ENCODE results near the gene ABCA4. TPM values are rescaled to one million over a fixed set of nuclear protein-coding genes. Genes with fewer than 3 reads are reported as not detected.

The ABCA4 gene
- total RNA-seq, 2 experiments from 2014 or later = not detected

DNA sequence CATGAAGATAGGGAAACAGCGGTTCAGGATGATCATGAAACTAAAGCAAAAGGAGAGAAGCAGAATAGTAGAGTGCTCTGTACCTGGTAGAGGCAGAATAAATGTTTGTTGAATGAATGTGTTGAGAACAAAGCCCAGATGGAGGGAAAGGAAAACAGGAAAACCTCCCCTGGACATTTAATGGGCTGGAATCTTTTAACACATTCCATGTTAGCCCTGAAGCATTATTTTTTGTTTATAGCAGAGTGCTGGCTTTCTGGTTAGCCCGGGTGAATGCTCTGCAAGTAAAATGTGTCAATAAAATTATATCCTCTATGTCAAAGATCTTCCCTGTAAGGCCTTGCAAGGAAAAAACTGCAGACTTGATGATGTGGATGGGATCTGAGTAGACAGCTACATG, 60.2 kb downstream of the ABCA4 start:
- ChIA-PET CTCF (interaction anchor here (1.9 kb wide), 1 partner anchor 269 kb away, joined by 5 read pairs; no protein-coding TSS in a partner anchor), POLR2A (no interaction called here)

DNA sequence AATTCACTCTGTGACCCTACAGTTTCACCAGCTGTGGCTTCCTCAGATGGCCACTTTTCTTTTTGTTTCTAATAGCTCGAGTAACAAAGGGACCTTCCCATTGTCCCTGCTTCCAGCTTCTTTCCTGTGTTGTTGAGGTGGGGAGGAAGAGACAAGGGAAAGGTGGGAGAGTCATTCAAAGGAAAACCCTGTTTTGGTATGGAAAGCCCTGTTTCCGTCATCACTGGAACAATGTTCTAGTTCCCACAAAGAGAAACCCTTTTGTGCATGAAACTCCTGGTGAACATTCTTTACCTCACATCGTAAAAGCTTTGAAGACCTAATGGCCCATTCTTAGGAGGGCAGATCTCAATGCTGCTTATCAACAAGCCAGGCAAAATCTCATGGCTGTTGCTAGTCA, 62.2 kb downstream of the ABCA4 start:
- ChIA-PET POLR2A (no interaction called here), CTCF (no interaction called here)

GRCh38 chr1:94056996-94057395, 64.0 kb downstream of the ABCA4 start:
- POLR2A ChIA-PET = no interaction called here
- CTCF ChIA-PET = no interaction called here

- CTCF ChIA-PET = no interaction called here
- POLR2A ChIA-PET = no interaction called here
These were observed 64.8 kb downstream of the ABCA4 start for GRCh38 chr1:94056171-94056570.

DNA sequence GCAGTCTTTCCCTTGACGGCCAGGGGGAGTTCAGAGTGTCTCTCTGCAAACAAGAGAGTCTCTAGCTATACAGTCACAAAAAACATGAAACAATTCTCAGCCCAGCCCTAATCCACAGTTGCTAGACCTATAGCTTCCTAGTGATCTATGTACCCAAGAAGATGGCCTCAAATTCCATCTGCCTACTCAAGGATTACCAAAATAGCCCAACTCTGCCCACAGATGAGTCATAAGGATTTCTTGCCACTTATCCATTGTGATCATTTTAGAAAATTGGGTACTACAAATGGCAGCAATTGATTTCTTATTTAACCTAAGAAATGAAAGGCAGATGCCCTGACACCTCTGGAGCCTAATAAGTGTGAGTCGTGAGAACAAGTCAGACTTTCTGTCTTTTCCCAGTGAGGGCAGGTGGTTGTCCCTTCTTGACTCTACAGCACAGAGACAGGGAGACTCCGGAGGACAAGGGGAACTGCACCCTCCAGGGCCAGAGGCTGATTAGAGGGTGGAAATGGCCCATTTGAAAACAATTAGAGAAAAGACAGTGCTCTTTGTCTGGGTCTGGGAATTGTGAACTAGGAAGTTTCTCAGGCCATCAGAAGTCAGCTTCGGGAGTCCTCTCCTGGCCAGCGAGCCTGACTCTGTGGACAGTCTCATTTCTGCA, 65.4 kb downstream of the ABCA4 start:
- POLR2A ChIA-PET = no interaction called here
- CTCF ChIA-PET = interaction anchor here (2.0 kb wide), 1 partner anchor 16 kb away, joined by 4 read pairs; no protein-coding TSS in a partner anchor

GRCh38 chr1:94050675-94051074, 70.3 kb downstream of the ABCA4 start:
- ChIA-PET CTCF (no interaction called here), POLR2A (no interaction called here)

DNA sequence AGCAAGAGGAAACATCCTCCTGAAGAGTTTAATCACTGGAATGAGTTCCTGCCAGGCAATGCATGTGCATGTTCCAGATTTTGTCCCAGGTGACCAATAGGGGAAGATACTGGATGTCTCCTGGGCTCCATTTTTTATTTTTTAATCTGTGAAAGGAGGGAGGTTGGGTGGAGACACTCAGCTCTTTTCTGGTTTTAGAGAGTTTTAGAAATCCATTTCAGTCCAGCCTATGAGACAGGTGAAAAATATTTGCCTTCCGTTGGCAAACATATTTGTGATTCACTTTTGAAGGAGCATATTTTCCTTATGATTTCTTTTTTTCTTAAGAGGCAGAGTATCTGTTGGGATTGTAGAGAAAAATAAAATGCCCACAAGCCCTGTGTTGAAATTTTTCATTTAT, 70.7 kb downstream of the ABCA4 start:
- ChIA-PET CTCF (no interaction called here), POLR2A (no interaction called here)

DNA sequence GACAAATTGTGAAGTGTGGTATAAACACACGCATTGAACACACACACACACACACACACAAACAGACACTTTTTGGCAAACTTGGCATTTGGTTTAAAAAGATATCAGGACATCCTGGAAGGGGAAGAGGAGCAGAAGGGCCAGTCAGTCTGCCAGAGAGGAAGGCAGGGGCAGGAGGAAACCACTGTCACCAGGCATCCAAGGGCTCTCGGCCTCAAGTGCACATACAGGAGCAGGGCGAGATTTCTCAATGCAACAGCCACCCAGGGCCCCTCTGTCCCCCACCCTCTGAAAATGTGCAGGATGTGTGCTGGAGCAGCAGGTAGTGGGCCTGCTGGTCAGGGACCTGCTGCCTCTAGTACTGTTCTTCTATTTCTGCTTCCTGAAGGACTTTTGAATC, 71.2 kb downstream of the ABCA4 start:
- POLR2A ChIA-PET = no interaction called here
- CTCF ChIA-PET = no interaction called here

- POLR2A ChIA-PET = no interaction called here
- CTCF ChIA-PET = no interaction called here
These were observed 72.4 kb downstream of the ABCA4 start for GRCh38 chr1:94048413-94049164.

- CTCF ChIA-PET = no interaction called here
- POLR2A ChIA-PET = no interaction called here
These were observed 73.0 kb downstream of the ABCA4 start for GRCh38 chr1:94047949-94048348.

- ChIA-PET POLR2A (no interaction called here), CTCF (interaction anchor here (0.6 to 2.1 kb wide), 7 partner anchors 9 to 298 kb away, joined by 3 to 6 read pairs (median 3); no protein-coding TSS in a partner anchor)
These were observed 75.4 kb downstream of the ABCA4 start for GRCh38 chr1:94045465-94046056.

DNA sequence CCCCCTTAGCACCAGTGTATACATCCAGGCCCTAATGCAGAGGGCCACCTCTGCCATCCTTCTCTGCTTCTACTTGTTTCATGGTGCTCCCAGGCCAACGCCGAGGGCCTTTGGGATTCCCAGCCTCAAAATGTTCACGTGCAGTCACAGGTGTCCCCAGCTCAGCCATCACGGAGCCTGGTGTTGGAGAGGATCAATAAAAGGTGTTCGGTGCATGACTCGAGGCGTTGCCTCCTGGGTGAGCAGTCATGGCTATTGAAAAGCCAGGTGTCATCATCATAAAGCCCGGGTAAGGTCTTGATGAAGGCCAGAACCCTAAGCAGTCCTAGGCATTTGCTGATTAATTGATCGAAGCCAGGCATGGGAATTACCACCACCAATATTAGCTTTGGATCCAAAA, 76.1 kb downstream of the ABCA4 start:
- POLR2A ChIA-PET = no interaction called here
- CTCF ChIA-PET = interaction anchor here (0.6 to 2.1 kb wide), 3 partner anchors 9 to 290 kb away, joined by 3 to 6 read pairs (median 5); no protein-coding TSS in a partner anchor

GRCh38 chr1:94044290-94044790, 76.6 kb downstream of the ABCA4 start:
- POLR2A ChIA-PET = no interaction called here
- CTCF ChIA-PET = interaction anchor here (0.6 kb wide), 1 partner anchor 277 kb away, joined by 3 read pairs; no protein-coding TSS in a partner anchor

- CTCF ChIA-PET = interaction anchor here (0.6 kb wide), 1 partner anchor 89 kb away, joined by 3 read pairs; no protein-coding TSS in a partner anchor
These were observed 77.1 kb downstream of the ABCA4 start for GRCh38 chr1:94043738-94044289.

DNA sequence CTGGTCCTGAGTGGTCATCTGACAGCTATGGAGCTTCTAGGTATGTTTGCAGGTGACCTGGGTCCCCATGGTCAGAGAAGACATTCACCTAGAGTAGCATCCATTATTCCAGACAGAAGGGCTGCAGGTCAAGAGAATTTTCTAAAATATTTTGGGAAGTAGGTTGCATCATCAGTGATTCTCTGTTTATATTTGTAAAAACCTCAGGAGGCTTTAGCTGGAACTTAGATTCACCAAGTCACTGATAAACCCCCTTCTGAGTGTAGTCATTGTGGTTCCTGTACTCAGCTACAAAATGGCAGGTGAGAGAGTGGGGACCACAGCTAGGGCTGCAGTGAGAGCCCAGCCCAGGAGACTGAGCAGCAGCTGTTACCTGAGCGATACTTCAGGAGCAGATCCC, 78.6 kb downstream of the ABCA4 start:
- POLR2A ChIA-PET = no interaction called here
- CTCF ChIA-PET = interaction anchor here (1.2 to 1.4 kb wide), 2 partner anchors 16 to 763 kb away, joined by 3 to 4 read pairs; no protein-coding TSS in a partner anchor

More at GRCh38 chr1:94043738-94044289, 77.1 kb downstream of the ABCA4 start:
- POLR2A ChIA-PET = no interaction called here

DNA sequence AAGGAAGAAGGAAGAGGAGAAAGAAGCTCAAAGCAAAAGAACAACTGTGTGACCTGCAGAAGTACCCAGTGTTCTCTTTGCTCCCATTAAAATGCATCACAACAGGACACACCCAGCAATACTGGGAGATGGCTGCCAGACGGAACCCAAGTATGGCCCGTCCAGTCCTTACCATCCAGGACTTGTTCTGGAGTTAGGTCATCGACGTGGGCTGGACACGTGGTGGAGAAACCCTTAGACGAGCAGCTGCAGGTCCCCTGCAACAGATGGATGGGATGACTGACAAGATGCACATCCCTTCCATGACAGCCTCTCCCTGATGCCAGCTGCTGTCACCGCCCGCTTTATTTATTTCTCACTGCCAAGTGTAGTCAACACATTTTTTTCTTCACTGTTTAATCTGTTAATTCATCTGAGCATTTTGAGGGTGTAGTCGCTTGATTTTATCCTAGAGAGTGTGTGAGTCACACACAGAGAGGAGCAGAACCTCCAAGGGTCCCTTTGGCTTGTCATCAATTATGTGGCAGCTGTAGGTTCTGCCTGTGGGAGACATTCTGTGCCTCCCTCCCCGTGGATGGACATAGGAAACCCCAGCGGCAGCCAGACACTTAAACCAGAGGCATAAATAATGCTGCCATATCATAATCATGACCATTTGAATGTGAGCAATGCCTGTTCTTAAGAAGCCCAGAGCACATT, 80.9 kb downstream of the ABCA4 start:
- ChIA-PET CTCF (interaction anchor here (0.7 to 1.5 kb wide), 10 partner anchors 9 to 766 kb away, joined by 3 to 9 read pairs (median 4); no protein-coding TSS in a partner anchor), POLR2A (no interaction called here)

- ChIA-PET POLR2A (no interaction called here), CTCF (interaction anchor here (0.7 to 1.5 kb wide), 10 partner anchors 9 to 766 kb away, joined by 3 to 9 read pairs (median 4); no protein-coding TSS in a partner anchor)
These were observed 81.5 kb downstream of the ABCA4 start for GRCh38 chr1:94039514-94039870.

DNA sequence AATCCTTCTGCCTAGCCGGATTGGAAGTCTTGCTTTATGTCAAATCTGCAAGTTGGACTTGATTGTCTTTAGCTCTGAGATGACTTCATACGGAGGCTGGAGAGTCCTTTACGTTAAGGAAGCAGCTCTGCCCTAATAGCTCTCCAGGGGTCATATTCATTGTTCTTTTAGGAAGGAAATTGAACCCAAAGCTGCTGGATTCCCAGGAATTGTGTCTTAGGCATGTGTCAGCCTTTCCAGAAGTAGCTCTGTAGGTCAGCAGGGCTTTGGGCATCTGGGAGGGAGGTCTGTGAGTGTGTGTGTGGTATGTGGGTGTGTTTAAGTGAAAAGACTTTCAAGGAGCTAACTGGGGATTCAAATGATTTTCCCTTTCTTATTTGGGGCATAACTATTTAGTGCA, 82.4 kb downstream of the ABCA4 start:
- ChIA-PET POLR2A (no interaction called here), CTCF (no interaction called here)

DNA sequence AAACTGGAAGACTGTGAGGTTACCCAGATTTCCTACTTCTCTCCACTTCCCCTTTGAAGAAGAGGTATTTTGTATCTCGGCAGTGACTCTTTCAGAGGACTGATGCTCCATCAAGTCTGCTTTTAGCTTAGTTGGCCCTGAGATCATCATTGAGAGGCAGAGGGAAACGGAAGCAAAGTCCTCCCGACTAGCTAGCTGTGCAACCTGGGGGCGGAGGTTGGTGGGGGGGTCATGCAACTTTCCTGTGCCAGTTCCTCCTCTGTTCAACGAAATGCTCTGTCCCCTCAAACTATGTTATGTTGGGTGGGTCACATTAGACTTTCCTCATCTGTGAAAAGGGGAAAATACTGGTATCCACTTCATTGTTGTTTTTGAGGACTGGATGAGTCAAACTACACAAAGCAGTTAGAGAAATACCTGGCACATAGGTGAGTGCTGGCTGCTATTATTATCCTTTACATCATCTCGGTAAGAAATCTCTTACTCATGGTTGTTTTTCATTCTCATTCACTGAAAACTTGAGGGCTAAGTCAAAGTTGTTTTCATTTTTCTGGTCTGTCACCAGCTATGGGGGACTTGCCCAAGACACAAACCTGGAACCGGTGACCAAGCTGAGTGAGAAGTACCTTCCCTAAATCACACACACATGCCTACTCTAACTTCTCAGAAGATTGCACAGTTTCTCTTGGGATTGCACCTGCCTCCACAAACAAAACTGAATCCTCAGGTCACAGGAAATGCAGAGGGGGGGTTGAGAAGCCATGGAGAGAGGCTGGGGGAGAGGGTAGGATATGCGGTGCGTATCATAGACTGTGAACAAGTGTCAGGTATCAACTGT, 83.3 kb downstream of the ABCA4 start:
- ChIA-PET POLR2A (no interaction called here), CTCF (interaction anchor here (2.0 kb wide), 1 partner anchor 8 kb away, joined by 5 read pairs; no protein-coding TSS in a partner anchor)

Data from activated CD8-positive, alpha-beta memory T cell treated with anti-CD3 and anti-CD28 coated beads for 36 hours (primary cell).